Measurements from ENCODE around the gene ADGRE3.
A peak's percentile ranks its signal among the peaks of the same experiment; 100 is the strongest.
"Not testable (repeated sequence)": the region's sequence is repeated elsewhere in the genome, so short reads cannot be mapped to it uniquely, and the experiment has no call there.

ADGRE3 gene

GRCh38 chr19:14661372-14661924 is 13.2 kb downstream of the ADGRE3 start:
- DNase-seq, result no peak

- no peak for DNase-seq
Observed at GRCh38 chr19:14659874-14660489, 14.7 kb downstream of the ADGRE3 start.

DNA sequence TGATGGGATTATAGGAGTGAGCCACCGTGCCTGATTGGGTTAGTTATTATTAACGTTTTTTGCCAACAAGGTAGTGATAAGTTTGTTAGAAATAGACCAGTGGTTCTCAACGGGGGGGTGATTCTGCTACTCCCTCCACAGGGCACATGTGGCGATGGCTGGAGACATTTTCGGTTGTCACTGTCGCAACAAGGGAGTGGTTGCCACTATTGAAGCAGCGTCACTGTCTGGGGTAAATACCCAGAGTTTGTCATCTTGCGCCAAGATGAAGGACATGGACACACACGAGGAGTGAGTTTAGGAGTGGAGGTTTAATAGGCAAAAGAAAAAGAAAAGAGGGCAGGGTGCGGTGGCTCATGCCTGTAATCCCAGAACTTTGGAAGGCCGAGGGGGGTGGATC is 18.9 kb downstream of the ADGRE3 start:
- DNase-seq, result no peak

- no peak for DNase-seq
Observed at GRCh38 chr19:14654786-14655560, 19.7 kb downstream of the ADGRE3 start.

GRCh38 chr19:14650161-14650560 is 24.5 kb downstream of the ADGRE3 start:
- no peak for DNase-seq

DNA sequence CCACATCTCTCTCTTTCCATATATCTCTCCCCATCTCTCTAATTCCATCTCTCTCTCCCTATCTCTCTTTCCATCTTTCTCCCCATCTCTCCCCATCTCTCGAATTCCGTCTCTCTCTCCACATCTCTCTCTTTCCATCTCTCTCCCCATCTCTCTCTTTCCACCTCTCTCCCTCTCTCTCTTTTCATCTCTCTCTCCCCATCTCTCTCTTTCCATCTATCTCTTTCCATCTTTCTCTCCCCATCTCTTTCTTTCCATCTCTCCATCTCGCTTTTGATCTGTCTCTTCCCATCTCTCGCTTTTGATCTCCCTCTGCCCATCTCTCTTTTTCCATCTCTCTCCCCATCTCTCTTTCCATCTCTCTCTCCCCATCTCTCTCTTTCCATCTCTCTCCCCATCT is 25.6 kb downstream of the ADGRE3 start:
- DNase-seq, result no peak

GRCh38 chr19:14648506-14648905 is 26.1 kb downstream of the ADGRE3 start:
- DNase-seq, result no peak

DNA sequence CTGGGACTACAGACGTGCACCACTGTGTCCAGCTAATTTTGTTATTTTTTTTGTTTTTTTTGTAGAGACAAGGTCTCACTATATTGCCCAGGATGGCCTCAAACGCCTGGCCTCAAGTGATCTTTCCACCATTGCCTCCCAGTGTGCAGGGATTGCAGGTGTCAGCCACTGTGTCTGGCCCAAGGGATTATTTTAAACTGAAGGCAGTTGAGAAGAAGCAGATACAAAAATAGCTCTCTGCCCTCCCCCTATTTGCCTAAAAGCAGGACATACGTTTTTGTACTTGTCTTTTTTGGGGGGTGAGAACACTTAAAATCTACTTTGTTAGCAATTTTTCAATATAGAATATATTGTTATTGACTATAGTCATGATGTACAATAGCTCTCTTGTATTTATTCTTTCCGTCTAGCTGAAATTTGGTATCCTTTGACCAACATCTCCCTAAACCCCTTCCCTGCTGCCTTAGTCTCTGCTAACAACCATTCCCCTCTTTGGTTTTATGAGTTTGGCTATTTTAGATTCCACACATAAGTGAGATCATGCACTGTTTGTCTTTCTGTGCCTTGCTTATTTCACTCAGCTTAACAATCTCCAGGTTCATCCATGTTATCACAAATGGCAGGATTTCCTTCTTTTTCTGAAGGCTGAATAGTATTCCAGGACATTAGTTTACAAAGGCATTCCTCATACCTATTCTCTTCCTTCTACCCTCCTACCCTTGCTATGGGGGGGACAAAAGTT is 34.9 kb downstream of the ADGRE3 start:
- no peak for DNase-seq

DNA sequence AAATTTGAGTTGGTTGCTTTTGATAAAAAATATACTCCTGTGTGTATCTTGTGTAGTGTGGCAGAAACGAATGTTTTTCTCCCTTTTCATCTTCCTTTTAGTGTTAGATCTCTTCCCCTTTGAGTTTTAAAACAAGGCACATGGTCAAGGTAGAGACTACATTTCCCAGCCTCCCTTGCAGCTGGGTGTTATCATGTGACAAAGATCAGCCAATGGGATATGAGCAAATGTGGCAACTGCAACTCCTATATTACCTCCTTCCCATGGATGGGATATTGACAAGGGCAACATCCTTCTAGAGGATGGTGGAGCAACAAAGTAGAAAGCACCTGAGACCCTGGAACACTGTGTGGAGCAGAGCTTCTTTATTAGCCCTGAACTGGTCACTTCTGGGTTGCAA is 42.4 kb downstream of the ADGRE3 start:
- DNase-seq, result peak; percentile 64

DNA sequence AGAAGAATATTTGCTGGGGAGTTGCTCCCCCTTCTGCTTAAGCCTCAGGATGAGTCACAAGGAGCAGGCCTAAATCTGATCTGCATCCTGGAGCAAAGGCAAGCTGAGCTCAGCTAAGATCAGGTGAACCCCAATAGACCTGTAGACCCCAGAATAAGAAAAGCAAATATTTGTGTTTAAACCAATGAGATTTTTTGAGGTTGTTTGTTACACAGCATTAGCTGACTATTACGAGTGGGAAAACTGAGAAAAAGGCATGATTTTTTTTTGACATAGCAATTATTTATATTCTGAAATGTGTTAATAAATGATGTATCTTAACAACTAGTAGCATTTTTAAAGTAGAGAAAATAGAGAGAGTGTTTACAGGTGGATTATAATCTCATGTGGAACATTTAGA is 45.1 kb downstream of the ADGRE3 start:
- no peak for DNase-seq

DNA sequence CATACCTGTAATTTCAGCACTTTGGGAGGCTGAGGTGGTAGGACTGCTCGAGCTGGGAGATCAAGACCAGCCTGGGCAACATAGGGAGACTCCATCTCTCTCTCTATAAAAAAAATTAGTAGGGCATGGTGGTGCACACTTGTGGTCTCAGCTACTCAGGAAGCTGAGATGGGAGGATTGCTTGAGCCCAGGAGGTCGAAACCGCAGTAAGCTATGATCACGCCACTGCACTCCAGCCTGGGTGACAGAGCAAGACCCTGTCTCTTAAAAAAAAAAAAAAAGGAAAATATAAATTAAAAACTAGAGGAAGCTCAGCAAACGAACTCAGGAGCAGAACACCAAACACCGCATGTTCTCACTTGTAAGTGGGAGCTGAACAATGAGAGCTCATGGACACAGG is 50.2 kb downstream of the ADGRE3 start:
- DNase-seq, result not testable (repeated sequence)

GRCh38 chr19:14619404-14619803 is 55.2 kb downstream of the ADGRE3 start:
- no peak for DNase-seq

DNA sequence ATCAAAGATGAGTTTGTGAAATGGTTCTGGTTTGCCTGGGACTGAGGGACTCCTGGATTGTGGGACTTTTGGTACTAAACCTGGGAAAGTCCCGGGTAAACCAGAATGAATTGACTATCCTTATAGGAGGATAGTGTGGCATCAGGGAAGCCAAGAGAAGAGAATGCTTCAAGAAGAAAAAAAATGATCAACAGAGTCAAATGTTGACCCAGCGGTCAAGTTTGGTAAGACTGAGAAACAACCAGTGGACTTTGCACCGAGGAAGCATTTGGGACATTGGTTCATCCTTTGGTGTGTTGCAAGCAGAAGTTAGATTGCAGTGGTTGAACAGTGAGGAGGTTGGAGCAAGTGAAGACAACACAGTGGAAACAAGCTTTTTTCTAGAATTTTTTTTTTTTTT is 58.2 kb downstream of the ADGRE3 start:
- no peak for DNase-seq

- DNase-seq, result no peak
Observed at GRCh38 chr19:14615623-14616022, 59.0 kb downstream of the ADGRE3 start.

DNA sequence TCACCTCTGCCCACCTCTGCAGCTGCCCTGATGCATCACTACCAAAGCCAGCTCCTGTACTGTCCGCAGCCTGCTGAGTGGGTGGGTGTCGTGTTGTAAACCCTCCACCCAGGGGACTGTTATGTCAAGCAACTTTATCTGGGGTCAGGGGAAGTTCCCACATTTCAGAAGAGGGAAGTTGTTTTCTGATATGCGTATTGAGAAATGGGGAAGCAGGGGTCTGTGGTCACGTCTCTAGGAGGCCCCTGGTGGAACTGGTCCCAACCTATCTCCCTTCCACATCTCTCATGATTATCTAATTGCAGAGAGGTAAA is 60.6 kb downstream of the ADGRE3 start:
- DNase-seq, result peak; percentile 78

DNA sequence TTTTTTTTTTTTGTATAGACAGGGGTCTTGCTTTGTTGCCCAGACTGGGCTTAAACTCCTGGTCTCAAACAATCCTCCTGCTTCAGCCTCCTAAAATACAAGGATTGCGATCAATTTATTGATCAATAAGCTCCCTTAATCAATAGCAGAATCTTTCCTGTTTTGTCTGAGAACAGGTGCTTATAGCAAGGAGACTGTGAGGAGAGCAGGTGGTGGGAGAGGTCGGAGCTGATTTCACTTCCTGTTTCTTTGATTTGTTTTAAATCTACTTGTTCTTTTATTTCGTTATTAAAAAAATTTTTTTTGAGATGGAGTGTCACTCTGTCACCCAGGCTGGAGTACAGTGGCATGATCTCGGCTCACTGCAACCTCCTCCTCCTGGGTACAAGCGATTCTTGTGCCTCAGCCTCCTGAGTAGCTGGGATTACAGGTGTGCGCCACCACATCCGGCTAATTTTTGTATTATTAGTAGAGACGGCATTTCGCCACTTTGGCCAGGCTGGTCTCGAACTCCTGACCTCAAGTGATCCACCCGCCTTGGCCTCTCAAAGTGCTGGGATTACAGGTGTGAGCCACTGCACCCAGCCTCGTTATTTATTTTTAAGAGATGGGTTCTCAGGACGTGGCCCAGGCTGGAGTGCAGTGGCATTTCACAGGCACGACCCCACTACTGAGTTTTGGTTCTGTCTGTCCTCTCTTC is 61.1 kb downstream of the ADGRE3 start:
- DNase-seq, result not testable (repeated sequence)

GRCh38 chr19:14612657-14613056 is 62.0 kb downstream of the ADGRE3 start:
- DNase-seq, result no peak

DNA sequence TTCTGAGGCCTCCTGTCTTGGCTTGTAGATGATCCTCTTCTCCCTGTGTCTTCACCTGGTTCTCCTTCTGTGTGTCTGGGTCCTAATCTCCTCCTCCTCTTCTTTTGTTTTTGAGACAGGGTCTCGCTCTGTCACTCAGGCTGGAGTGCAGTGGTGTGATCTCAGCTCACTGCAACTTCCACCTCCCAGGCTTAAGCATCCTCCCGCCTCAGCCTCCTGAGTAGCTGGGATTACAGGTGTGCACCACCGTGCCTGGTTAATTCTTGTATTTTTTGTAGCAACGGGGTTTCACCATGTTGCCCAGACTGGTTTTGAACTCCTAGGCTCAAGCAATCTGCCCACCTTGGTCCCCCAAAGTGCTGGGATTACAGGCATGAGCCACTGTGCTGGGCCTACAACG is 62.4 kb downstream of the ADGRE3 start:
- DNase-seq, result not testable (repeated sequence)

DNA sequence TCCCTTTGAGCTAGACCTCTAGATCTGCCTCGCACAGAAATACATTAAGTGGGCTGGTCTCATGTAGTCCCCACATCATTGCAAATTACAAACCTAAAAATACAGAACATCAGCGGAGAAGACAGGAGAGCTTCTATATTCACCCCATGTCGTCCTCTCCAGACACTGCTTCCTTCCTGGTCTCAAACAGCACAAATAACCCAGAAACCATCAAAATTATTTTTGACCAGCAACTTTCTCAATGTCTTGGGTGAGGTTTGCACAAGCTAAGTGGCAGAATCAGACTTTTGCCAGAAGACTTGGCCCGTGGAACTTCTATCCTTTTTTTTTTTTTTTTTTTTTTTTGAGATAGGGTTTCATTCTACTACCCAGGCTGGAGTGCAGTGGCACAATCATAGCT is 63.6 kb downstream of the ADGRE3 start:
- no peak for DNase-seq

DNA sequence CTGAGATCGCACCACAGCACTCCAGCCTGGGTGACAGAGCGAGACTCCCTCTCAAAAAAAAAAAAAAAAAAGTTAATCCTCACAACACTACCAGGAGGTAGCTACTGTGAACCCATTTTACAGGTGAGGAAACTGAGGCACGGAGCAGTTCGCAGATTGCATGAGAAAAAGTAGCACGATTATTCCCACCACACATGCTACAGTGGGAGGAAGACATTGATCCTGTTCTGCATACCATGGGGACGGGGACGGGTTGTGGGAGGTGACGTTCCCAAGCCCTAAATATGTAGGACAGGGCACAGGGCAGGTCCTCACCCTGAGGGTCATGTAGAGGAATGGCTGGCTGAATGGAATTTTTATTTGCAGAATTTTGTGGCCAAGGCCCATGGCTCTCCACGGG is 68.0 kb downstream of the ADGRE3 start:
- DNase-seq, result no peak

DNA sequence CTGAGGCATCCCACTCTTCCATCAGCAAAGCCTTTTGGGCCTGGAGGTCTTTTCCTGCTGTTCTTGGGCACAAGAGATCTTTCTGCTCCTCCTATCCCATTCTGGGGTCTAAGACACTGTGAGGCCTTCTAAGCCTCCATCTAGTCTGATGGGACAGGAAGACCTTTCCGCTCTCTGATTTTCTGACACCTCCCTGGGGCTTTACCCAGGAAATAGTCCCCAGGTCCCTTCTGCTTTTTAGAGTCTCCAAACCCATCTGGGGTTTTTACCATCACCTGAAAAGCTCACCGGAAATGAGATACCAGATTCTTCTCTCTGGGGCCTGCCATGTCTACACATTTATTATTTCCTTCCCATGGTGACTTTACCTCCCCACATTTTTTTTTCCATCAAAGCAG is 70.7 kb downstream of the ADGRE3 start:
- DNase-seq, result no peak

GRCh38 chr19:14599548-14600147 is 75.0 kb downstream of the ADGRE3 start:
- no peak for DNase-seq

DNA sequence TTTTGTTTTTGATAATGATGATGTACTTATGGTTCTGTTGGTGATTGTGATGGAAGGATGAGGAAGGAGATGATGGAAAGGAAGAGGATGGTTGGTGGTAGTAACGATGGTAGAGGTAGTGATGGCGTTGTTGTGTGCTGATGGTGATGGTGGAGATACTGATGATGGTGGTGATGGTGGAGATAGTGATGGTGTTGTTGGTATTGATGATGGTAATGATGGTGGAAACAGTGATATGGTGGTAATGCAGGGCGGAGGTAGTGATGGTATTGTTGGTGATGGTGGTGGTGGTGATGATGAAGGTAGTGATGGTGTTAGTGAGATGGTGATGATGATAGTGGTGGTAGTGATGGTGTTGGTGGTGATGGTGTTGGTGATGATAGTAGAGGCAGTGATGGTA is 79.1 kb downstream of the ADGRE3 start:
- DNase-seq, result no peak

Measured in hematopoietic multipotent progenitor cell treated with erythropoietin and hydrocortisone succinate and interleukin-3 and kit ligand, for 6 days (in vitro differentiated cells).